RWPE1 (cell line): ENCODE measurements around the gene FKBP11.
"Not testable (repeated sequence)": the region's sequence is repeated elsewhere in the genome, so short reads cannot be mapped to it uniquely, and the experiment has no call there.

ENCODE experiments used
- CTCF ChIA-PET: fragments of 350-600 bp; sonication (Branson Sonifier 250); formaldehyde crosslinking; extraction: SDS; loops from one replicate; lab custom pipeline; 2021; lab: Yijun Ruan, JAX
- POLR2A ChIA-PET: fragments of 400-600 bp; formaldehyde crosslinking; extraction: SDS; loops from one replicate; lab custom pipeline; 2020; ENCODE audit warnings: antibody characterized with exemption; ENCODE audit not compliant: low non-redundant PET; lab: Yijun Ruan, JAX
- DNase-seq: peaks from one replicate; pipeline ENCODE4 v3.0.0; 2012; ENCODE audit warnings: low spot score
- H3K27ac ChIP-seq: fragments of 450-650 bp; 2 replicates; pipeline ENCODE4 v1.5.1; 2017
- CTCF ChIP-seq: fragments of 450-650 bp; conservative IDR thresholded peaks from 2 replicates; pipeline ENCODE4 v1.5.1; 2017; ENCODE audit warnings: low read depth, mild to moderate bottlenecking

FKBP11 gene

GRCh38 chr12:48929551-48929950 lies 4.3 kb upstream of the FKBP11 start:
- ChIA-PET CTCF (interaction anchor here (0.6 to 1.3 kb wide), 2 partner anchors 8 to 25 kb away, joined by 3 to 5 read pairs; a partner anchor contains a TSS), POLR2A (no interaction called here)
- H3K27ac ChIP-seq, result no peak overlapping the region
- TF ChIP-seq CTCF, result no peak
- DNase-seq, result no peak

GRCh38 chr12:48927261-48927660 lies 2.0 kb upstream of the FKBP11 start:
- POLR2A ChIA-PET, result no interaction called here
- H3K27ac ChIP-seq, result no peak overlapping the region
- CTCF ChIA-PET, result interaction anchor here (0.8 to 1.5 kb wide), 2 partner anchors 9 to 36 kb away, joined by 5 to 6 read pairs; no protein-coding TSS in a partner anchor
- no peak for TF ChIP-seq CTCF
- DNase-seq, result no peak

- TF ChIP-seq CTCF, result peak; percentile 71
- ChIA-PET CTCF (interaction anchor here (0.9 to 1.1 kb wide), 2 partner anchors 11 to 15 kb away, joined by 3 read pairs; no protein-coding TSS in a partner anchor), POLR2A (no interaction called here)
- H3K27ac ChIP-seq, result peak overlapping the region; percentile 61
- DNase-seq, result peak; percentile 49
These were observed 532 bp downstream of the FKBP11 start for GRCh38 chr12:48924617-48925303.

- H3K27ac ChIP-seq, result no peak overlapping the region
- TF ChIP-seq CTCF, result no peak
- CTCF ChIA-PET, result interaction anchor here (1.0 kb wide), 1 partner anchor 13 kb away, joined by 3 read pairs; no protein-coding TSS in a partner anchor
- DNase-seq, result no peak
- POLR2A ChIA-PET, result no interaction called here
These were observed 2.2 kb downstream of the FKBP11 start for GRCh38 chr12:48923117-48923516.

- H3K27ac ChIP-seq, result no peak overlapping the region
- POLR2A ChIA-PET, result no interaction called here
- CTCF ChIA-PET, result interaction anchor here (0.6 to 0.7 kb wide), 2 partner anchors 8 to 18 kb away, joined by 3 to 4 read pairs; no protein-coding TSS in a partner anchor
- TF ChIP-seq CTCF, result no peak
- DNase-seq, result no peak
These were observed 7.3 kb downstream of the FKBP11 start for GRCh38 chr12:48917857-48918537.

- ChIA-PET CTCF (interaction anchor here (0.7 kb wide), 1 partner anchor 8 kb away, joined by 4 read pairs; no protein-coding TSS in a partner anchor), POLR2A (no interaction called here)
- no peak for DNase-seq
These were observed 15.1 kb downstream of the FKBP11 start for GRCh38 chr12:48910196-48910595.

GRCh38 chr12:48909698-48910097 lies 15.6 kb downstream of the FKBP11 start:
- CTCF ChIA-PET, result interaction anchor here (0.7 kb wide), 1 partner anchor 8 kb away, joined by 4 read pairs; no protein-coding TSS in a partner anchor
- H3K27ac ChIP-seq, POLR2A ChIA-PET, DNase-seq: not testable (repeated sequence)

More at GRCh38 chr12:48910196-48910595, 15.1 kb downstream of the FKBP11 start:
- H3K27ac ChIP-seq, result no peak overlapping the region
- TF ChIP-seq CTCF, result no peak
